ENCODE results near the gene NAXE. TPM values are rescaled to one million over a fixed set of nuclear protein-coding genes. Genes with fewer than 3 reads are reported as not detected.
"Not testable (repeated sequence)": the region's sequence is repeated elsewhere in the genome, so short reads cannot be mapped to it uniquely, and the experiment has no call there.

Gene NAXE
- total RNA-seq, 1 donor from 2014 or later: 190 TPM

DNA sequence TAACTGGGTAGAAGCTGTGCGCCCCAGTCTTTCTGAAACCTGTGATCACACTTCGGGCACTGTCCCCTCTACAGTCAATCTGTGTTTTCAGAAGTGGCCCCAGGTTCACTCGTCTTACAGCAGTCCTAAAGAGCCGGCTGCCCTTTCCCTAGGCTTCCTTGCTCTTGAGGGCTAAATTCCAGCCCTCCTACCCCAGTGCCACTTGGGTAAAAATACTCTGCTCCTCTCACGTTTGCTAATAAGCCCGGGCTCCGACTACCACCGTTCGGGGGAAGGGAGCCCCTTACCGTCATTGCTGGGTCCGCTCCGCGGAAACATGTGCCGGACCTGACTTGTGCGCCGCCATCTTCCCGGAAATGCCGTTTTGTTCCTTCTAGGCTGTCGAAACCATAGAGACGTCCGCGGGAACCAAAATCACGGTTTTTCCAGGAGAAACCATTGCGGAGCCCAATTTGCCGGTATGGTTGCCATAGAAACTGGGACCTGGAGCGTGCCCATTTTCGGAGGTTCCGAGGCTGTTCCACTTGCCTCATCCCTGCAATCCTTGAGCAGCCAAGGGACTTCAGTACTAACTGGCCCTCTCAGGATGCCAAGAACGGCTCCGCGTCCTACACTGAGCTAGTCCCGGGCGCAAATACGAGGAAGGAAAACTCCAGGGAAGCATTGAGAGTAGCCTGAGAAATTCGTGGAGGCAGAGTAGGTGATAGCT, 9.7 kb downstream of the NAXE start, which contains the start of gene GPATCH4:
Gene GPATCH4 (minus strand): TSS at position 358 of the 709 bp plus-strand sequence.
- Mint-ChIP-seq H3K4me1 (ENCODE audit: unreplicated experiment) (peaks cover 20% of the 10 kb centered on the region), H3K4me3 (ENCODE audit: unreplicated experiment) (peak within 1 kb of the TSS; percentile 100), H3K27me3 (ENCODE audit: unreplicated experiment) (peaks cover 3% of the 10 kb centered on the region)

DNA sequence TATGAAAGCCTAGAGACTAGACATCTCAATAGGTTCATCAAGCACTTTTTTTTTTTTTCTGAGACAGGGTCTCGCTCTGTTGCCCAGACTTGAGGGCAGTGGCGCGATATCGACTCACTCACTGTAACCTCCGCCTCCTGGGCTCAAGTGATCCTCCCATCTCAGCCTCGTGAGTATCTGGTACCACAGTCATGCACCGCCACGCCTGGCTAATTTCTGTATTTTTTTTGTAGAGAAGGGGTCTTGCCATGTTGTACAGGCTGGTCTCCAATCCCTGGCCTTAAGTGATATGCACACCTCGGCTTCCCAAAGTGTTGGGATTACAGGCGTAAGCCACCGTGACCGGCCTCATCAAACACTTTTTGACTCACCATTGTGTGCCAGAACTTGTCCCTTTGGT, 10.3 kb downstream of the NAXE start:
- TF ChIP-seq CTCF (IDR thresholded peaks at IDR 0.05; ENCODE audit: unreplicated experiment): no peak
- no peaks in the 10 kb centered on the region for H3K9me3 Mint-ChIP-seq (ENCODE audit: unreplicated experiment)
- H3K27me3 Mint-ChIP-seq (ENCODE audit: unreplicated experiment): peaks cover 3% of the 10 kb centered on the region
- H3K27ac Mint-ChIP-seq (ENCODE audit: unreplicated experiment): peak overlapping the region; percentile 98
- DNase-seq (ENCODE audit: low spot score): no peak
- H3K36me3 Mint-ChIP-seq (ENCODE audit: low read depth, unreplicated experiment): peaks cover 4% of the 10 kb centered on the region
- H3K4me1 Mint-ChIP-seq (ENCODE audit: unreplicated experiment): peaks cover 20% of the 10 kb centered on the region
- peak overlapping the region; percentile 100 for H3K4me3 Mint-ChIP-seq (ENCODE audit: unreplicated experiment)

More for the DNA sequence above, 9.7 kb downstream of the NAXE start, which contains the start of gene GPATCH4:
- no peak for TF ChIP-seq CTCF (IDR thresholded peaks at IDR 0.05; ENCODE audit: unreplicated experiment)
- peak within 1 kb of the TSS; percentile 98 for H3K27ac Mint-ChIP-seq (ENCODE audit: unreplicated experiment)
- DNase-seq (ENCODE audit: low spot score): peak; percentile 74
- H3K9me3 Mint-ChIP-seq (ENCODE audit: unreplicated experiment): no peaks in the 10 kb centered on the region
- H3K36me3 Mint-ChIP-seq (ENCODE audit: low read depth, unreplicated experiment): peaks cover 7% of the 10 kb centered on the region

GRCh38 chr1:156602557-156602993, 11.0 kb downstream of the NAXE start:
- Mint-ChIP-seq H3K36me3 (ENCODE audit: low read depth, unreplicated experiment) (no peaks in the 10 kb centered on the region), H3K27ac (ENCODE audit: unreplicated experiment) (peak overlapping the region; percentile 30), H3K27me3 (ENCODE audit: unreplicated experiment) (peaks cover 3% of the 10 kb centered on the region), H3K9me3 (ENCODE audit: unreplicated experiment) (no peaks in the 10 kb centered on the region), H3K4me1 (ENCODE audit: unreplicated experiment) (peaks cover 20% of the 10 kb centered on the region), H3K4me3 (ENCODE audit: unreplicated experiment) (no peak overlapping the region)
- peak; percentile 21 for TF ChIP-seq CTCF (IDR thresholded peaks at IDR 0.05; ENCODE audit: unreplicated experiment)
- no peak for DNase-seq (ENCODE audit: low spot score)

DNA sequence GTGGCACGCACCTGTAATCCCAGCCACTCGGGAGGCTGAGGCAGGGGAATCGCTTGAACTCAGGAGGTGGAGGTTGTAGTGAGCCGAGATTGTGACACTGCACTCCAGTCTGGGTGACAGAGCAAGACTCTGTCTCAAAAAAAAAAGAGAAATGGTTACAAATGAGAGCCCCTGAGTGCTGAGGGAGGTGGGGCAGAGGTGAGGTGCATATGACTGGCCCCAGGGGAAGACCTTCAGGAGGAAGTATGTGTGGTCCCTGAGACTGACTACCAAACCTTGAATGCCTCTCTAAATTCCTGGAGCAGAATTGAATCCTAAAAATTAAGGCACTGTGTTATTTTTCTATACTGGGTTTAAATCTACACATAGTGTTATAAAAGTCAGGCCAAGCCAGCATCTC, 15.8 kb downstream of the NAXE start:
- H3K27ac Mint-ChIP-seq (ENCODE audit: unreplicated experiment); DNase-seq (ENCODE audit: low spot score); H3K27me3 Mint-ChIP-seq (ENCODE audit: unreplicated experiment); H3K36me3 Mint-ChIP-seq (ENCODE audit: low read depth, unreplicated experiment); H3K9me3 Mint-ChIP-seq (ENCODE audit: unreplicated experiment); H3K4me1 Mint-ChIP-seq (ENCODE audit: unreplicated experiment); H3K4me3 Mint-ChIP-seq (ENCODE audit: unreplicated experiment): not testable (repeated sequence)

DNA sequence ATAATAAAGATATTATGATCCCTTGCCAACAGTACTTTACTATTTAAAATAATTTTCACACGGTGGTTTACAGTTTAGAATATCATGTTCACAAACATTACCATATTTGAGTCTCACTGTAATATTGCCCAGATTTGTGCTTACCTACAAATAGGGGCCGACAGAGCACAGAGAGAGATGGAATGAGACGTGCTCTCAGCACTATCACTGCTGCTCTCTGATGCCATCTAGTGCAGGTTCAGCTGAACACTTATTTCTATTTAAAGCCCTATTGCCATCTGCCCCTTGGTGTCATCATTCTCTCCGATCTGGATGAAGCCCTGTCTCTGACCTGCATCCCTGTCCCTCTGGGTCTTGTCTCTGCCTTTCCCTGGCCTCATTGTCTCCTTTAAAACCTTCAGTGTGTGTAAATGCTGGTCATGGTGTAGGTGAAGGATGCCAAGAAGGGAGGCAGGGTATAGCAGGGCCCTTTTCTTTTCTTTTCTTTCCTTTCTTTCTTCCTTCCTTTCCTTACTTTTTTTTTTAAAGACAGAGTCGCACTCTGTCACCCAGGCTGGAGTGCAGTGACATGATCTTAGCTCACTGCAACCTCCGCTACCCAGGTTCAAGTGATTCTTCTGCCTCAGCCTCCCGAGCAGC, 16.6 kb downstream of the NAXE start:
- no peak for TF ChIP-seq CTCF (IDR thresholded peaks at IDR 0.05; ENCODE audit: unreplicated experiment)
- H3K36me3 Mint-ChIP-seq (ENCODE audit: low read depth, unreplicated experiment): no peaks in the 10 kb centered on the region
- peak; percentile 66 for DNase-seq (ENCODE audit: low spot score)
- H3K9me3 Mint-ChIP-seq (ENCODE audit: unreplicated experiment): no peaks in the 10 kb centered on the region
- no peak overlapping the region for H3K4me3 Mint-ChIP-seq (ENCODE audit: unreplicated experiment)
- H3K27ac Mint-ChIP-seq (ENCODE audit: unreplicated experiment): no peak overlapping the region
- H3K27me3 Mint-ChIP-seq (ENCODE audit: unreplicated experiment): no peaks in the 10 kb centered on the region
- peaks cover 9% of the 10 kb centered on the region for H3K4me1 Mint-ChIP-seq (ENCODE audit: unreplicated experiment)
